ENCODE results near the gene SIRT2.

DNA sequence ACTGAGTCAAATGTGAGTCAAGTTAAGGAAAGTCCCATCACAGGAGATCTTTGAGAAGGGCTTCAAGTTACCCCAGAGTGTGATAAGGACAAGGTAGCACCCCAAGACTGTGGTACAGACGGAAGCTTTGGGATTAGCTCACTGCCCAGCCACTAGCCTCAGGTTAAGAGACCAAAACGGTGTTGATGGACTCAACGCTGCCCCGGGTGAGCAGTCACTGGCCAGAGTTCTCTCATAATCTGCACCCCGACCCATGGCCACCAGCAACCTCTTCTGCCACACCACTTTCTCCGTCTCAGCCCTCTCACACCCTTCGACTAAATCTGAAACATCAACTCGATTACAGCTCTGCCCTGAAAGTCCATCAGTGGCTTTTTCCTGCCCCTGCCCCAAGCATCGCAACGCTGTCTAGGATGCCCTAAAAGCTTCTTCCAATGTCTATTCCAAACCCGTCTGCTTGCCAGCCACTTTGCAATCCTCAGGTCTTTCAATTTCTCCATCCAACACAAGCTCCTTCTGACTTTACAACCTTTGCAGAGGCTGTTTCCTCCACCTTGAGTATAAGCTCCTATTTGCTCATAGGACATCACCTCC, 55.2 kb downstream of the SIRT2 start:
- TF ChIP-seq, protein P1, sequence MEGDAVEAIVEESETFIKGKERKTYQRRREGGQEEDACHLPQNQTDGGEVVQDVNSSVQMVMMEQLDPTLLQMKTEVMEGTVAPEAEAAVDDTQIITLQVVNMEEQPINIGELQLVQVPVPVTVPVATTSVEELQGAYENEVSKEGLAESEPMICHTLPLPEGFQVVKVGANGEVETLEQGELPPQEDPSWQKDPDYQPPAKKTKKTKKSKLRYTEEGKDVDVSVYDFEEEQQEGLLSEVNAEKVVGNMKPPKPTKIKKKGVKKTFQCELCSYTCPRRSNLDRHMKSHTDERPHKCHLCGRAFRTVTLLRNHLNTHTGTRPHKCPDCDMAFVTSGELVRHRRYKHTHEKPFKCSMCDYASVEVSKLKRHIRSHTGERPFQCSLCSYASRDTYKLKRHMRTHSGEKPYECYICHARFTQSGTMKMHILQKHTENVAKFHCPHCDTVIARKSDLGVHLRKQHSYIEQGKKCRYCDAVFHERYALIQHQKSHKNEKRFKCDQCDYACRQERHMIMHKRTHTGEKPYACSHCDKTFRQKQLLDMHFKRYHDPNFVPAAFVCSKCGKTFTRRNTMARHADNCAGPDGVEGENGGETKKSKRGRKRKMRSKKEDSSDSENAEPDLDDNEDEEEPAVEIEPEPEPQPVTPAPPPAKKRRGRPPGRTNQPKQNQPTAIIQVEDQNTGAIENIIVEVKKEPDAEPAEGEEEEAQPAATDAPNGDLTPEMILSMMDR (IDR thresholded peaks at IDR 0.05 in 4 of 5, conservative IDR thresholded peaks at IDR 0.05 in 1 of 5) = no peak
- TF ChIP-seq POLR2A (IDR thresholded peaks at IDR 0.05) = no peak
